NCI-H82 (cell line): ENCODE measurements around the gene DENND1A.
A peak's percentile ranks its signal among the peaks of the same experiment; 100 is the strongest.
"Not testable (repeated sequence)": the region's sequence is repeated elsewhere in the genome, so short reads cannot be mapped to it uniquely, and the experiment has no call there.

Experiments
- DNase-seq: peaks from one replicate; lab custom pipeline; 2025; lab: John Stamatoyannopoulos, UW

Gene DENND1A

DNA sequence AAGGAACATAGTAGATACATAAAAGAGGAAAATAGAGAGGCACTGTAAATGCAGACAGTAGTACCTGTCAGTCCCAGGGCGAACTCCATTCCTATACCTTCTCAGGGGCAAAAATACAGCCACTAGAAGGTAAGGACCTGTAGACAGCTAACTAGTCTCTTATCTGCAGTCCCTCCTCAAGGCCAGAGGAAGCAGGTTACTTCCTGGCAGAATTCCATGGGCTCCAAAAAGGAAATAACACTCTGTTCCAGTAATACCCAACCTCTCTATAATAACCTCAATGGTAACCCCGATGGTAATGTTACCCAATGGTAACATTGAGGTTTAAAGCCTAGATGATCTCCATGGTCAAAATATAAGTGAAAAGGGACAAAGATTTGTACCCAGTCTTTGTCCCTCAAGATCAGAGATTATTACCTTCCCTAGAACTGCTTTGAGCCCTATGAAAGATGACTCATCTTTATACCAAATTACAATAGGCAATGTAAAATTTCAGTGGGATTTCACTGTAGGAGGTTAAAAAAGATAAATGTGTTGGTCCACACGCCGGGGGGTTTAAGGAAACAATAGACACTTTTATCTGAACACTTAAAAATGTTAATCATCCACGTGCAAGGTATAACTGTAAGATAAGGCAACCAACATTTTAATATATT lies 113.0 kb downstream of the DENND1A start:
- DNase-seq, result no peak

DNA sequence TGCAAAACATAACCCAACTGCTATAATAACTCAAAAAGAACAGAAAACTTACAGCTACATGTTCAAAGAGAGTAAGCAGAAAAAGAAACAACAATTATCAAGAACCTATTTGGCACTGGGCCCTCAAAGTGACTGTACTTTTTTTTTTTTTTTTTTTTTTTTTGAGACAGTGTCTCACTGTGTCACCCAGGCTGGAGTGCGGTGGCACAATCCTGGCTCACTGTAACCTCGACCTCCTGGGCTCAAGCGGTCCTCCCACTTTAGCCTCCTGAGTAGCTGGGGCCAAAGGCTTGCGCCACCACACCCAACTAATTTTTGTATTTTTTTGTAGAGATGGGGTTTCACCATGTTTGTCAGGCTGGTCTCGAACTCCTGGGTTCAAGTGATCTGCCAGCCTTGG lies 114.1 kb downstream of the DENND1A start:
- DNase-seq, result not testable (repeated sequence)

- DNase-seq, result no peak
Observed at GRCh38 chr9:123814496-123814895, 115.4 kb downstream of the DENND1A start.

GRCh38 chr9:123812984-123813383 lies 116.9 kb downstream of the DENND1A start:
- no peak for DNase-seq

DNA sequence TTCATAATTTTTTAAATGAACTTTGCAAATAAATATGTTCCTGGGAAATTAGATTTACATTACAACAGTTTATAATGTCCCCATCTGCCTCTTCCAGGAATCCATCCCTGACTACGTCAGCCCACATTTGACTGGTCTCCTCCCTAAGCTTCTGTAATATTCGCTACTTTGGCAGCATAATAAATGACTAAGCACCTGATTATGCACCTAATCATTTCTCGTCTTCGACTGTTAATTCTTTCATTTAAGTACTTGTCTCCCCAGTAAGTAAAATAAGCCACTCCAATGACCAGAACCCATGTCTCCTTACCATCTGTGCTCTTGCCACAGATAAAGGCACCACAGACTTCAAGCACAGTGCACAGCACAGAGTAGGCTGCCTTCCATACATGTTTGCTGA lies 122.7 kb downstream of the DENND1A start:
- DNase-seq, result peak; percentile 66

DNA sequence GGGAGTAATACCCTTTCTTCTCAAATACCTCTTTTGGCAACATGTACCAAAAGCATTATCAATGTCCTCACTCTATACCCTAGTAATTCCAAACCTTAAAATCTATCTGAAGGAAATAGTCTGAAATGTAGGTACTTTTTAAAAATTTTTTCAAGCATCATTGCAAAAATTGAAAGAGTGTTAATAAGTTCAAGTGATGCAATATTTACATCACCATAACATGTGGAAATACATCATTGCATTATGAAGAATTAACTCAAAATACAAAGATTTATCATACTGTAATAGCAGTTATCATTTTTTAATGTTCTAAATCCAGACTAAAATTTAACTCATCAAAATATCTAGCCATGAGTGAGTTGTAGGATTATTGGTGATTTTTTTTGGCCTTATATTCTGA lies 123.1 kb downstream of the DENND1A start:
- DNase-seq, result no peak

DNA sequence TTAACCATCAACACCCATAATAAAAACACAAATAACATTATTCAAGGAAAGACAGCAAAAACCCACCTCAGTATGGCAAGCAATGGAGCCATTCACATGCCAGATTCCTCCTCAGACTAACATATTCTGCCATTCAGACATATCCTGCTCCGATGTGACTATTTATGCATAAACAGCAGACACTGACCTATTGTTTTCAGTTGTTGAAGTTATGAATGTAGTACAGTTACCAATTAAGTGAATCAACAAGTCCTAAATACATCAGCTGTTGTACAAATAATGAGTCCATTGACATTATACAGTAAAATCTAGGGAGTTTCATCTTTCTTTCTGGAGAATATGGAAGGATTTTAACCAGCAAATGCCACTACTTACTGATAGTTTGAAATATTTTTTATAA lies 131.7 kb downstream of the DENND1A start:
- no peak for DNase-seq

- peak; percentile 46 for DNase-seq
Observed at GRCh38 chr9:123796618-123797484, 133.1 kb downstream of the DENND1A start.

GRCh38 chr9:123796094-123796493 lies 133.8 kb downstream of the DENND1A start:
- no peak for DNase-seq

- DNase-seq, result no peak
Observed at GRCh38 chr9:123795336-123795735, 134.6 kb downstream of the DENND1A start.

GRCh38 chr9:123792501-123792900 lies 137.4 kb downstream of the DENND1A start:
- DNase-seq, result no peak

- peak; percentile 57 for DNase-seq
Observed at GRCh38 chr9:123789554-123790292, 140.2 kb downstream of the DENND1A start.

GRCh38 chr9:123787416-123787815 lies 142.5 kb downstream of the DENND1A start:
- DNase-seq, result no peak

GRCh38 chr9:123784518-123784917 lies 145.4 kb downstream of the DENND1A start:
- no peak for DNase-seq

DNA sequence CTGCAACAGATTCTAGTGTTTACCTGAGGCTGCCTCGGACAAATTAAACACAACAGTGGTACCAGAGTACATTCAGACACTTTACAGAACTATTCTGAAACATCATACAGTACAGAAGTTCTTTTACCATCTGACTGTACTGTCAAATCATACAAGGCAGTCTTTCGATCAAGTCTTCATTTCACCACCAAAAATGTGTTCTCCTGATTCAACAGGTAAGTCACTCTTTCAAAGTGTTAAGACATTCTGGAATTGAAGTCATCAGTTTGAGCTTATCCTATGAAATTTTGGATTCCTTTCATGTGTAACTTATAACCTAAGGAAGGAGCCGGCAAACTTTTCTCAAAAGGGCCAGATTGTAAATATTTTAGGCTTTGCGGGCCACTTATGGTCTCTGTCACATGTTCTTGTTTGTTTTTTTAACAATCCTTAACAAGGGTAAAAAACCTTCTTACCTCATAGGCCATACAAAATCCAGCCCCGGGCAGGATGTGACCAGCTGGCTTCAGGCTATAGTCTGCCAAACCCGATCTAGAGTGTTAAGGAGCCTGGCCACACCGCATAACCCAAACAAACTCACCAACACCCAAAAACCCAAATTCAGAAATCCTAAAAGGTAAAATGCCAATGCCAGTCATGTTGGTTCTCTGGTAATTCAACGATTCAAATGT lies 151.6 kb downstream of the DENND1A start:
- no peak for DNase-seq

GRCh38 chr9:123776708-123777537 lies 153.0 kb downstream of the DENND1A start:
- peak; percentile 63 for DNase-seq

DNA sequence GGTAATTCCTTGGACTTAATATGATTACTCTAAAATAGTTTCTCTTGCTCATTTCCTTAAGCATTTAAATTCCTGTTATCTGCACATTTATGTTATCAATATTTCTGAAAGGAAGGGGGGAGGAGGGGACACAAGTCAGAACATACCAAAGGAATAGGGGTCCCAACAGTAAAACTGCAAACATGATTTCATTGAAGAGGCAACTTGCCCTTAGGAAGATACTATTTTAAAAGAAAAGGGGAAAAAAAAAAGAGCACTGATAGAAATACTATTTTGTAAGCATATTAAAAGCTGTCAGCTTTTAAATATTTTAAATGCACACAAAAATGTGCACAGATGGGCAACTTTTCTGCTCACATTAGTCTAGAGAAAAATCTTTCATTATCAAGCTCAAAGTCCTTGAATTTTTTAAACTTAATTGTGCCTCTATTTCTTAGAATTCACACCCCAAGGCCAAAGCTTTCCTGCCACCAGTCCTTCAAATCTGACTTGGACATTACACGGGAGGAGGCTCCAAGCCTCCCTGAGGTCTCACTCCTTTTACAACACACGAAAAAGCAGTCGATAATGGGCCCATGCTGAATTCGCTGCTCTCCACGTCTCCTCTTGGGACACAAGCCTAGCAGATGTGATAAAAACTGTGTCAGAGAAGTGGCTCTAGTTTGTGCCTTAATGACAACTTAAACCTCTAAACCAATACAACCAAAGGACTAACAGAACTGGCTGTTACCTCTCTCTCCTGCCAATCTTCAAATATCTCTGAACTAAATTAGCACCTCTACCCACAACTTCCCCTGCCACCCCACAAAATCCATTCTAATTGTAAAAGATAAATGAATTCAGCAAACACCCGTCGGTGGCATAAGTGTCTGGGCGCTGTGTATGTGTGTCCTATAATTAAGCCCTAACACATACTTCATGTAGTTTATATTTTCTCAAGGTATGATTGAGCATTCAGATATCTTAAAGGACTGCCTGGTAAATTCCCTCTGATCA lies 154.3 kb downstream of the DENND1A start:
- DNase-seq, result no peak

- no peak for DNase-seq
Observed at GRCh38 chr9:123773783-123774182, 156.1 kb downstream of the DENND1A start.

DNA sequence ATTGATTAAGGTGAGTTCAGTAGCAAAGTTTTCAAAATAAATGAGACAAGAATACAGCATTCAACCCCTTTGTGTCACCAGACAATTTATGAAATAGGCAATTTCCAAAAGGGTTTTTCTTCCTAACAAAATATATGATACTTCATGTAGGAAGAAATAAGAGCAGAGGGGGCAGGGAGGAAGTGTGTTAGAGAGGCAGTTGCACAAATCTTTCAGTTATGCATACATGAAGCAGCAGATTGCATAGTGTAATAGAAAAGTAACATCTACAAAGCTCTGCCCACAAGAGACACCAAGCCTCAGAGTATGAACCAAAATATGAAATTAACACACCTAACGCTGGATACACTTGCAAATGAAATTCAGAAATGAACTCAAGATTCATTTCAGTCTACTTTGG lies 157.0 kb downstream of the DENND1A start:
- DNase-seq, result no peak

DNA sequence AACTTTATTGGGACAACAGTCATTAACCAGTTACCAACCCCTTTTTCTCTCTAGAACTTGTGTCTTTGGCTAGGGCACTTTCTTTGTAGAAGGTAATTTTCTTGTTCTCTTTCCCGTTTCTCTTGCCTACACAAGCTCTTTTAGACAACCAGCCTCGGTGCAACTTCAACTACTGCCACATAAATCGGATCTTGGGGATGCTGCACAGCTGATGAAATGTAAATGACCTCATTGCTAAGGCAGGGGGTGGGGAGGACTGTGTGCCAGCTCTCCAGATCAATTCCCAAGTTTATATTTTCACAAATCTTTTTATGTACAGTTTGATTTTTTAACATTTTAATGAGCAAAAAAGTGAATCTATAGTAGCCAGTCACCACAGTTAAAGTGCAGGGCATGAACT lies 157.6 kb downstream of the DENND1A start:
- peak; percentile 59 for DNase-seq
